ENCODE data around the gene ZNF444. TPM values are rescaled to one million over a fixed set of nuclear protein-coding genes. Genes with fewer than 3 reads are reported as not detected.
"Not testable (repeated sequence)": the region's sequence is repeated elsewhere in the genome, so short reads cannot be mapped to it uniquely, and the experiment has no call there.

ZNF444 gene
- total RNA-seq, 4 donors from 2014 or later, result 10.6 to 22.1 (median 15.6) TPM

GRCh38 chr19:56105090-56105701, 35.9 kb upstream of the ZNF444 start:
- intact Hi-C loops (cut with DNase I), result loop anchor here (10.0 kb wide), 1 partner anchor 50 kb away; no protein-coding TSS in a partner anchor
- TF ChIP-seq POLR2A (IDR thresholded peaks at IDR 0.05) (no peak), CTCF (IDR thresholded peaks at IDR 0.05) (peak; percentile 71 to 80 (median 76))
- no peak for DNase-seq
- 8 to 18% methylated on average over 9 to 12 of the region's 22 CpGs for WGBS, 2 donors
- Histone ChIP-seq H3K27ac (peak overlapping the region; percentile 21 to 84 (median 70)), H3K4me1 (peaks cover 33 to 69% (median 53%) of the 10 kb centered on the region in 3 donors), H3K4me3 (peak overlapping the region in 2 of 4 donors; percentile 11 to 44), H3K9me3 (no peaks in the 10 kb centered on the region), H3K36me3 (peaks cover 6 to 44% (median 13%) of the 10 kb centered on the region in 3 donors), H3K27me3 (no peaks in the 10 kb centered on the region)

GRCh38 chr19:56105831-56106396, 35.2 kb upstream of the ZNF444 start:
- 89 to 92% methylated on average over 44 to 55 of the region's 61 CpGs for WGBS, 2 donors
- H3K27ac ChIP-seq, result peak overlapping the region; percentile 21 to 84 (median 70)
- not testable (repeated sequence) for H3K27me3 ChIP-seq, H3K9me3 ChIP-seq, DNase-seq
- H3K36me3 ChIP-seq, result peaks cover 4 to 37% (median 13%) of the 10 kb centered on the region in 3 donors
- peak overlapping the region in 2 of 4 donors; percentile 11 to 44 for H3K4me3 ChIP-seq
- intact Hi-C loops (cut with DNase I), result loop anchor here (10.0 kb wide), 1 partner anchor 49 kb away; no protein-coding TSS in a partner anchor
- peaks cover 36 to 76% (median 60%) of the 10 kb centered on the region in 3 donors for H3K4me1 ChIP-seq

- TF ChIP-seq CTCF (IDR thresholded peaks at IDR 0.05) (no peak), POLR2A (IDR thresholded peaks at IDR 0.05) (no peak)
- Histone ChIP-seq H3K27ac (peak overlapping the region in 2 of 4 donors; percentile 71 to 84), H3K4me1 (peaks cover 41 to 82% (median 65%) of the 10 kb centered on the region in 3 donors), H3K9me3 (no peaks in the 10 kb centered on the region), H3K4me3 (no peak overlapping the region), H3K27me3 (no peaks in the 10 kb centered on the region), H3K36me3 (peaks cover 4 to 35% (median 13%) of the 10 kb centered on the region in 3 donors)
- WGBS, 2 donors, result 89 to 93% methylated on average over 13 to 20 of the region's 27 CpGs
- no peak for DNase-seq
- intact Hi-C loops (cut with DNase I), result loop anchor here (10.0 kb wide), 1 partner anchor 48 kb away; no protein-coding TSS in a partner anchor
Measured at GRCh38 chr19:56106397-56106849, 34.7 kb upstream of the ZNF444 start.

- Histone ChIP-seq H3K4me1 (peaks cover 47 to 87% (median 71%) of the 10 kb centered on the region in 3 donors), H3K36me3 (peaks cover 3 to 35% (median 9%) of the 10 kb centered on the region in 3 donors), H3K9me3 (no peaks in the 10 kb centered on the region), H3K4me3 (no peak overlapping the region), H3K27me3 (no peaks in the 10 kb centered on the region), H3K27ac (peak overlapping the region in 3 of 4 donors; percentile 30 to 71 (median 69))
- TF ChIP-seq POLR2A (IDR thresholded peaks at IDR 0.05), result no peak
- TF ChIP-seq CTCF (IDR thresholded peaks at IDR 0.05), result no peak
- intact Hi-C loops (cut with DNase I), result loop anchor here (10.0 kb wide), 1 partner anchor 48 kb away; no protein-coding TSS in a partner anchor
- DNase-seq, result no peak
- WGBS, 2 donors, result 70 to 87% methylated on average over 2 to 11 of the region's 11 CpGs
Measured at GRCh38 chr19:56106993-56107392, 34.1 kb upstream of the ZNF444 start.

- H3K9me3 ChIP-seq, result no peaks in the 10 kb centered on the region
- no peaks in the 10 kb centered on the region for H3K27me3 ChIP-seq
- peaks cover 55 to 92% (median 77%) of the 10 kb centered on the region in 3 donors for H3K4me1 ChIP-seq
- H3K36me3 ChIP-seq, result peaks cover 0 to 29% (median under 1%) of the 10 kb centered on the region in 3 donors
- H3K4me3 ChIP-seq, result peak overlapping the region in 1 of 4 donors; percentile 44
- 57 to 73% methylated on average over 13 to 20 of the region's 27 CpGs for WGBS, 2 donors
- H3K27ac ChIP-seq, result peak overlapping the region in 3 of 4 donors; percentile 56 to 71 (median 69)
- no peak for DNase-seq
- intact Hi-C loops (cut with DNase I), result loop anchor here (10.0 kb wide), 1 partner anchor 47 kb away; no protein-coding TSS in a partner anchor
- TF ChIP-seq POLR2A (IDR thresholded peaks at IDR 0.05) (no peak), CTCF (IDR thresholded peaks at IDR 0.05) (no peak)
Measured at GRCh38 chr19:56107626-56108351, 33.3 kb upstream of the ZNF444 start.

Data from esophagus squamous epithelium (tissue), 5 donors.